Smooth muscle cell of bladder (primary cell): Measurements from ENCODE around the gene GSTT2B. TPM values are rescaled to one million over a fixed set of nuclear protein-coding genes. Genes with fewer than 3 reads are reported as not detected.

Experiments
- total RNA-seq: library from RNA; depleted of rRNA; stranded (reverse); fragments of >200 nt; gene quantifications from 2 replicates; pipeline ENCODE4 v1.2.3, GENCODE V29; 2014

GSTT2B gene, protein sequence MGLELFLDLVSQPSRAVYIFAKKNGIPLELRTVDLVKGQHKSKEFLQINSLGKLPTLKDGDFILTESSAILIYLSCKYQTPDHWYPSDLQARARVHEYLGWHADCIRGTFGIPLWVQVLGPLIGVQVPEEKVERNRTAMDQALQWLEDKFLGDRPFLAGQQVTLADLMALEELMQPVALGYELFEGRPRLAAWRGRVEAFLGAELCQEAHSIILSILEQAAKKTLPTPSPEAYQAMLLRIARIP
- 7.0 and 7.2 TPM in 2 replicates for total RNA-seq

DNA sequence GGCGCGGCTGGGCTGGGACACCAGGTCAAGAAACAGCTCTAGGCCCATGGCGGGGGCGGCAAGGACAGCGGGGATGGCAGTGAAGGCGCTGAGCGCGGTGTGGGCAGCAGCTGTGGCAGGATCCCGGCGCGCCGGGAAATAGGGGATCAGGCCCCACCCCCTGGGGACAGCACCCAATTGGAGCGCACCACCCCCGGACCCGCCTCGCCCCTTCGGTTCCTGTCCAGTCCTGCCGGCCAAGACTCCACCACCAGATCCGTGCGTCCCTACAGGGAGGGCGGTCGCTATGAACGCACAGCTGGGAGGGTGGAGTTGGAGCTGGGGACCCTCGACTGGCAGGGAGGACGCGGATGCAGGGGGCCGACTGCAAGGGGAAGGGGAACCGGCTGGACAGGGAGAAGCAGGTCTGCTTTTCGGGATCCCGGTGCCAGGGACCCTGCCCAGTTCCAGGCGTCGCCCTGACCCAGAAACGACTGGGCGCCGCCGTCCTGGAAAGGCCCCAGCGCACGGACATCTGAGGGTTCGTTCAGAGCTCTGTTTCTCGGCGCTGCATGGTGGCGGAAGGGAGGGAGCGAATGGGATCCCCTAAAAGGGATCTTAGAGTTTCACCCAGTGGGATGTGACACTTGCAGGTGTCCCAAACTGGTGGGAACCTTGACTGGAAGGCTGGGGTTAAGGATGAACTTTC is at the start of gene GSTT2B:
Gene GSTT2B, minus strand, starts transcription at position 112 of the 688 bp plus-strand sequence. Its CDS starts 64 bp downstream, at position 48.

DNA sequence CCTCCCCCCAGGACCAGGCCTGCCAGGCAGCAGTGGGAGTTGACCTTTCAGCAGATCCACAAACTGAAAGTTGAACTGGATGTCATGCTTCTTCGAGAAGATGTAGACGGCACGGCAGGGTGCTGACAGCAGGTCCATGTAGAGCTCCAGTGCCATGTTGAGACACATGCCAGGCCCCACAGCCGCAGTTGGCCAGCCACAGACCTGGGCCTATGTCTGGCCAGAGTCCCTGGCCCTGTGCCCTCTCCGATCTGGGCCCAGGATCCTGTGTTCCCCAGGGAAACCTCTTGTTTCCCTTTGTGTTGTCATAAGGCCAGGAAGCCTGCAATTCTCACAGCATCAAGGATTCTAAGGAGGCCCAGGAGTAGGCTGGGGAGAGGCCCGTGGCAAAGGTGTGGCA is 44.2 kb upstream of the GSTT2B start, which contains the start of gene GSTT4:
Gene GSTT4, minus strand, starts transcription at position 253 of the 400 bp plus-strand sequence. Its CDS starts 97 bp downstream, at position 156.

DNA sequence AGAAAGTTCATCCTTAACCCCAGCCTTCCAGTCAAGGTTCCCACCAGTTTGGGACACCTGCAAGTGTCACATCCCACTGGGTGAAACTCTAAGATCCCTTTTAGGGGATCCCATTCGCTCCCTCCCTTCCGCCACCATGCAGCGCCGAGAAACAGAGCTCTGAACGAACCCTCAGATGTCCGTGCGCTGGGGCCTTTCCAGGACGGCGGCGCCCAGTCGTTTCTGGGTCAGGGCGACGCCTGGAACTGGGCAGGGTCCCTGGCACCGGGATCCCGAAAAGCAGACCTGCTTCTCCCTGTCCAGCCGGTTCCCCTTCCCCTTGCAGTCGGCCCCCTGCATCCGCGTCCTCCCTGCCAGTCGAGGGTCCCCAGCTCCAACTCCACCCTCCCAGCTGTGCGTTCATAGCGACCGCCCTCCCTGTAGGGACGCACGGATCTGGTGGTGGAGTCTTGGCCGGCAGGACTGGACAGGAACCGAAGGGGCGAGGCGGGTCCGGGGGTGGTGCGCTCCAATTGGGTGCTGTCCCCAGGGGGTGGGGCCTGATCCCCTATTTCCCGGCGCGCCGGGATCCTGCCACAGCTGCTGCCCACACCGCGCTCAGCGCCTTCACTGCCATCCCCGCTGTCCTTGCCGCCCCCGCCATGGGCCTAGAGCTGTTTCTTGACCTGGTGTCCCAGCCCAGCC is 18.7 kb upstream of the GSTT2B start, which contains the start of gene GSTT2:
Gene GSTT2, plus strand, starts transcription at position 578 of the 684 bp plus-strand sequence.

DNA sequence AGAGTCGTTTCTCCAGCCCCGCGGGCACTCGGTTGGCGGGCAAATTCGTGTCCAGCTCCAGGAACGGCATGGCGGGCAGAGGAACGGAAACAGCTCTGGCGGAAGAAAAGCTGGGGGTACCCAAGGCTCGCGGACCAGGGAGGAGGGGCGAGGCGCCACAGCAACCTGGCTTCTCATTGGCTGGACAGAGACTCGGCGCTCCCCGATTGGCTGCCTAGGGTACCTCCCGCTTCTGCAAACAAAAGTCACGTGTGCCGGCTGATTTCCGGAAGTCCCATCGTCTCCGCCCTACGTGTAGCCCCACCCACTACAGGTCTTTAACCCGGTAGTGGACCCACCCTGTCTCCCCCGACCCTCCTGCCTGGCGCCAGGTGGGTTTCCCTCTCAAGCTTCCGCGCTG is 13.3 kb upstream of the GSTT2B start, which contains the start of gene DDT:
Gene DDT, minus strand, starts transcription at position 97 of the 400 bp plus-strand sequence. Its CDS starts 27 bp downstream, at position 70.

DNA sequence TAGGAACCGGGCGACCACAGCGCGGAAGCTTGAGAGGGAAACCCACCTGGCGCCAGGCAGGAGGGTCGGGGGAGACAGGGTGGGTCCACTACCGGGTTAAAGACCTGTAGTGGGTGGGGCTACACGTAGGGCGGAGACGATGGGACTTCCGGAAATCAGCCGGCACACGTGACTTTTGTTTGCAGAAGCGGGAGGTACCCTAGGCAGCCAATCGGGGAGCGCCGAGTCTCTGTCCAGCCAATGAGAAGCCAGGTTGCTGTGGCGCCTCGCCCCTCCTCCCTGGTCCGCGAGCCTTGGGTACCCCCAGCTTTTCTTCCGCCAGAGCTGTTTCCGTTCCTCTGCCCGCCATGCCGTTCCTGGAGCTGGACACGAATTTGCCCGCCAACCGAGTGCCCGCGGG is 5.6 kb upstream of the GSTT2B start, which contains the start of gene DDTL:
Gene DDTL, plus strand, starts transcription at position 321 of the 400 bp plus-strand sequence. Its CDS starts 27 bp downstream, at position 348.

Other genes with a start within 250 kb of the GSTT2B start
- 2.6 and 3.4 TPM in 2 replicates for gene ZNF70, start 210.1 kb downstream of the GSTT2B start, total RNA-seq
- not detected in 2 replicates for gene VPREB3, start 206.8 kb downstream of the GSTT2B start, total RNA-seq
- gene C22orf15, start 198.2 kb downstream of the GSTT2B start, total RNA-seq: 3.0 and 4.3 TPM in 2 replicates
- gene CHCHD10, start 193.2 kb downstream of the GSTT2B start, total RNA-seq: 2.8 and 6.0 TPM in 2 replicates
- gene MMP11, start 188.3 kb downstream of the GSTT2B start, total RNA-seq: 9.2 and 19.8 TPM in 2 replicates
- gene SMARCB1, start 174.2 kb downstream of the GSTT2B start, total RNA-seq: 17.4 and 23.4 TPM in 2 replicates
- gene DERL3, start 122.2 kb downstream of the GSTT2B start, total RNA-seq: 0.14 and 0.37 TPM in 2 replicates
- 11.9 and 13.1 TPM in 2 replicates for gene SLC2A11, start 103.3 kb downstream of the GSTT2B start, total RNA-seq
- 460 and 480 TPM in 2 replicates for gene MIF, start 66.8 kb downstream of the GSTT2B start, total RNA-seq
- 0.85 and 0.92 TPM in 2 replicates for gene DDTL, start 5.7 kb upstream of the GSTT2B start, total RNA-seq
- gene DDT, start 13.2 kb upstream of the GSTT2B start, total RNA-seq: 88.7 and 111 TPM in 2 replicates
- 0.09 and 0.14 TPM in 2 replicates for gene GSTT2, start 18.9 kb upstream of the GSTT2B start, total RNA-seq
- gene GSTT4, start 44.3 kb upstream of the GSTT2B start, total RNA-seq: not detected in 2 replicates
- 25.6 and 38.6 TPM in 2 replicates for gene CABIN1, start 50.1 kb upstream of the GSTT2B start, total RNA-seq
- 2.8 and 3.7 TPM in 2 replicates for gene SUSD2, start 220.3 kb upstream of the GSTT2B start, total RNA-seq